SK-N-MC (cell line): ENCODE measurements around the gene PPT2.

Source experiments
- DNase-seq: peaks from one replicate; pipeline ENCODE4 v3.0.0-alpha.2; 2011; ENCODE audit warnings: low read depth, low spot score
- H3K27ac ChIP-seq: fragments of 200-600 bp; sonication (generic); 2 replicates; pipeline ENCODE4 v1.5.1; 2016; ENCODE audit warnings: mixed run types
- H3K36me3 ChIP-seq: fragments of 200-600 bp; sonication (generic); 2 replicates; pipeline ENCODE4 v1.6.1; 2017; ENCODE audit warnings: antibody characterized with exemption, low read length, mixed read lengths; ENCODE audit not compliant: insufficient read depth
- H3K4me3 ChIP-seq: fragments of 200-600 bp; sonication (generic); 2 replicates; pipeline ENCODE4 v1.5.1; 2016
- H3K9ac ChIP-seq: fragments of 200-600 bp; sonication (generic); 2 replicates; pipeline ENCODE4 v1.8.0; 2017; ENCODE audit warnings: mixed run types, mixed read lengths; ENCODE audit not compliant: insufficient read length
- H3K9me3 ChIP-seq: fragments of 200-600 bp; sonication (generic); 2 replicates; pipeline ENCODE4 v1.6.1; 2017; ENCODE audit warnings: low read depth, mild to moderate bottlenecking, antibody characterized with exemption, low read length, moderate library complexity, mixed read lengths
- EZH2 ChIP-seq: fragments of 200-600 bp; sonication (generic); IDR thresholded peaks from one replicate; pipeline ENCODE4 v1.6.1; 2017; ENCODE audit warnings: antibody characterized with exemption
- FOXP2 ChIP-seq: optimal IDR thresholded peaks from 2 replicates; pipeline ENCODE3; 2011; ENCODE audit warnings: mild to moderate bottlenecking, moderate library complexity; ENCODE audit not compliant: insufficient read depth; ENCODE audit errors: extremely low read length, control extremely low read depth
- POLR2AphosphoS5 ChIP-seq: IDR thresholded peaks from 2 replicates; pipeline ENCODE4 v1.6.1; 2012; ENCODE audit warnings: mild to moderate bottlenecking, low read depth, low read length, borderline replicate concordance

Gene PPT2

DNA sequence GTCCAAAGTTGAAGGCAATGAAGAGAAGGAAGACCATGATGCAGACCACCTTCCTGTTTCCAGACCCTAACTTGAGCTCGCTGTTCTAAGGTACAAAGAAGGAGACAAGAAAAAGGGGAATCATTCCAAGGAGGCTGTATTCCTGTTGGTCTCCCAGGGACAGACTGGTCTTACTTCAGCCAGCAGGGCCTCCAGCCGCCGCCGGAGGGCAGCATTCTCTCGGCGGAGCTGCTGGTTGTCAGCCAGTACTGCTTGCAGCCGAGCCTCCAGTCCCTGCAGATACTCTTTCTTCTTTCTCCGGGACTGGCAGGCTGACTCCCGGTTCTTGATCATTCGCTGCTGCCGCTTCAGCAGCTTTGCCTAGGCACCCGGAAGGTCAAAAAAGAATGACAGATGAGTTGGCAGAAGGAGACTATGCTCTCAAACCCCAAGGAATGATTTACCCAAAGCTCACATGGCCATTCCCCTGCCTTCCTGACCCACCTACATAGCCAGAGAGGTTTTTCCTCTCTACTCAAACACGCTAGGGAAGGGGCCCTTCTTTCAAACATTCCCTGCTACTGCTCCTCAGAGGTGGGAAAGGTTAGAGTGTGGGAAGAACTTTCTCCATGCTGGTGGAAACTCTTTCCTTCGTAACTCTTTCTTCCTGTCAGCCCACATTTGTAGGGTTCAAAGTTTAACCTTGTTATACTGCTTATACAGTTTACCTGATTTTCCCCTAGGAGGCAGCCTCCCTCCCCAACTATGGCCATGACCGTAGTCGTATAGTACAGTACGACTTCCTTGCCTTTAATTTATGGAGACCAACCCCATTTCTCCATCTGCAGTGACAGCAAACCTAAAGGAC is 34.9 kb upstream of the PPT2 start:
- TF ChIP-seq POLR2AphosphoS5 (no peak), FOXP2 (no peak), EZH2 (no peak)
- Histone ChIP-seq H3K27ac (peak overlapping the region; percentile 70), H3K4me3 (peak overlapping the region; percentile 30; the same call in 1 of the 2 replicates), H3K9me3 (no peaks in the 10 kb centered on the region), H3K9ac (no peak overlapping the region), H3K36me3 (peaks cover 56% of the 10 kb centered on the region)
- no peak for DNase-seq

GRCh38 chr6:32120573-32121059 is 33.3 kb upstream of the PPT2 start:
- Histone ChIP-seq H3K36me3 (peaks cover 63% of the 10 kb centered on the region), H3K27ac (no peak overlapping the region), H3K9ac (no peak overlapping the region), H3K9me3 (no peaks in the 10 kb centered on the region), H3K4me3 (no peak overlapping the region)
- no peak for DNase-seq
- TF ChIP-seq EZH2 (no peak), FOXP2 (no peak), POLR2AphosphoS5 (no peak)

- H3K9me3 ChIP-seq = no peaks in the 10 kb centered on the region
- no peak for TF ChIP-seq POLR2AphosphoS5
- TF ChIP-seq EZH2 = no peak
- TF ChIP-seq FOXP2 = no peak
- H3K27ac ChIP-seq = no peak overlapping the region
- H3K4me3 ChIP-seq = no peak overlapping the region
- DNase-seq = no peak
- H3K36me3 ChIP-seq = peaks cover 57% of the 10 kb centered on the region
- no peak overlapping the region for H3K9ac ChIP-seq
These were observed 30.3 kb upstream of the PPT2 start for GRCh38 chr6:32123681-32124080.

DNA sequence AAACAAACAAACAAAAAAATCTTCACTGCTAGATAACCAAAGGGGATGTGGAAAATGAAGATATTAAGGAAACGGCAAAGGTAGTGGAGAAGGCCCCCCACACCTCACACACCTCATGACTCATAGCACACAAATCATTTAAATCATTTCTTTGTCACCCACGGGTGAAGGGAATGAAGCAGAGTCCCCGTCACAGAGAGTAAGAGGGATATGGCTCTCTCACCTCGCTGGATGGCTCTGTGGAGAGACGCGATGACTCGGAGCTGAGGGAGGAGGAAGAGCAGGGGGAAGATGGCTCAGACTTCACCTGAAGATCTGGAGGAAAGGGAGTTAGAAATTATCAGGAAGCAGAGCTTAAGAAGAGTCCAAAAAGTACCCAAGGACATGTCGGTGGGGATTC is 27.1 kb upstream of the PPT2 start:
- H3K9me3 ChIP-seq = no peaks in the 10 kb centered on the region
- H3K9ac ChIP-seq = peak overlapping the region; percentile 91
- H3K27ac ChIP-seq = no peak overlapping the region
- peaks cover 34% of the 10 kb centered on the region for H3K36me3 ChIP-seq
- no peak for DNase-seq
- peak overlapping the region; percentile 99 for H3K4me3 ChIP-seq
- TF ChIP-seq FOXP2 (no peak), EZH2 (no peak), POLR2AphosphoS5 (no peak)

DNA sequence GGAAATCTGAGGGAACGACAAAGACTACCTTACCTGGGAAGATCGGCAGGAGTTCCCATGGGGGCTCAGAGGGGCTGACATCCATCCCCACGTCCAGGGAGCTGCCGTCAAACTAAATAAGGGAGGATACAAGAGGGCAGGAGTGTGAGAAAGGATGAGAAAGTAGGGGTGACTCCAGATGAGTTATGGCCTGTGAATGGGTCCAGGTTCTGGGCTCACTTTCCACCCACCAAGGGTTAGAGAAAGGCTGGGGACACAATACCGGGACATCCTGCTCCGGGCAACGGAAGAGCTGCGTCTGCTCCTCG is 26.6 kb upstream of the PPT2 start:
- no peak for DNase-seq
- peak overlapping the region; percentile 99 for H3K4me3 ChIP-seq
- TF ChIP-seq POLR2AphosphoS5 (no peak), FOXP2 (no peak), EZH2 (no peak)
- no peak overlapping the region for H3K27ac ChIP-seq
- H3K36me3 ChIP-seq = peaks cover 29% of the 10 kb centered on the region
- no peaks in the 10 kb centered on the region for H3K9me3 ChIP-seq
- H3K9ac ChIP-seq = peak overlapping the region; percentile 91

- H3K9ac ChIP-seq = peak within 1 kb of the TSS; percentile 91
- H3K36me3 ChIP-seq = peaks cover 25% of the 10 kb centered on the region
- H3K27ac ChIP-seq = peak within 1 kb of the TSS; percentile 81
- peak within 1 kb of the TSS; percentile 99 for H3K4me3 ChIP-seq
- H3K9me3 ChIP-seq = no peaks in the 10 kb centered on the region
- TF ChIP-seq FOXP2 = no peak
- peak; percentile 66; the same call in 1 of the 2 replicates for TF ChIP-seq POLR2AphosphoS5
- DNase-seq = peak; percentile 99
These were observed 26.0 kb upstream of the PPT2 start, which contains the start of gene ATF6B for GRCh38 chr6:32127717-32128592. Gene ATF6B, minus strand, starts transcription at chr6:32128246. Its CDS starts 39 bp downstream, at chr6:32128207.

DNA sequence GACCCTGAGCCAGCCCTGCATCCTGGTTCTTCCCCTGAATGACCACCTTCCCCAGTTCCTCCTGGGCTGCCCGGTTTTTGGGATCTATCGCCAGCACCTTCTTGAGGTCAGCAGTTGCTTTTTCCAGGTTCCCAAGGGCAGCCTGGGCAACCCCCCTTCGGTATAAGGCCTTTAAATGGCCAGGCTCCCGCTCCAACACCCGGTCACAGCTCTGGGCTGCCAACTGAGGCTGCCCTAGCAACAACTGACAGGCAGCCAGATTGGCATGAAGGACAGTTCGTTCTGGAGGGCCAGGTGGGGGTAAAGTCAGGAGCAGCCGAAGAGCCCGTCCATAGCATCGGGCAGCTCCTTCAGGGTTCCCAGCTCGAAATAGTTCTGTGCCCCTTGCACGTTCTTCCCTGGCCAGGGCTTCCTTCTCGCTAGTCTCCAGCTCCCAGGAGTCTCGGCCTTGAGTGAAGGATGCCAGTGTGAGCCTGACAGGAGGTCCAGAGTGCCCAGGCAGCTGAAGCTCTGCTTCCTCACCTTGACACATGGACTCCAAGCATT is 25.1 kb upstream of the PPT2 start:
- H3K4me3 ChIP-seq = peak overlapping the region; percentile 99
- peaks cover 17% of the 10 kb centered on the region for H3K36me3 ChIP-seq
- no peak for TF ChIP-seq EZH2
- H3K9ac ChIP-seq = peak overlapping the region; percentile 86
- no peaks in the 10 kb centered on the region for H3K9me3 ChIP-seq
- peak overlapping the region; percentile 51; the same call in 1 of the 2 replicates for H3K27ac ChIP-seq
- no peak for DNase-seq
